DND-41 (cell line): ENCODE measurements around the gene TP53AIP1.

Experiments
- ATAC-seq: fragments of 200-7000 bp; cut with Tn5 transposase; 3 replicates; pipeline ENCODE4 v1.9.1; 2021; ENCODE audit warnings: low read depth; ENCODE audit not compliant: insufficient read depth
- DNase-seq: peaks from one replicate; pipeline ENCODE4 v3.0.0-alpha.2; 2020
- H2AFZ ChIP-seq: 2 replicates; pipeline ENCODE4 v1.6.0; 2012; ENCODE audit warnings: low read depth, low read length
- H3K27ac ChIP-seq: 2 replicates; pipeline ENCODE4 v1.5.1; 2012; ENCODE audit warnings: low read length, inconsistent platforms
- H3K27me3 ChIP-seq: fragments of 200-600 bp; sonication (generic); 2 replicates; pipeline ENCODE4 v1.6.0; 2012; ENCODE audit warnings: low read length, mild to moderate bottlenecking, inconsistent platforms; ENCODE audit not compliant: insufficient read depth, poor library complexity
- H3K36me3 ChIP-seq: 2 replicates; pipeline ENCODE4 v1.5.1; 2012; ENCODE audit warnings: low read length, inconsistent platforms; ENCODE audit not compliant: insufficient read depth
- H3K4me1 ChIP-seq: 2 replicates; pipeline ENCODE4 v1.5.1; 2012; ENCODE audit warnings: mild to moderate bottlenecking, low read length; ENCODE audit not compliant: insufficient read depth
- H3K4me2 ChIP-seq: 2 replicates; pipeline ENCODE4 v1.6.0; 2012; ENCODE audit warnings: mild to moderate bottlenecking, moderate library complexity, low read length, inconsistent platforms; ENCODE audit not compliant: insufficient read depth
- H3K4me3 ChIP-seq, 2 experiments: fragments of 200-600 bp in 1 of 2; shearing (Covaris generic) in 1 of 2; 2 replicates each; pipeline ENCODE4 v1.5.1; 2012 to 2016; ENCODE audit warnings: inconsistent platforms in 2 of 2, low read length in 2 of 2, mild to moderate bottlenecking in 2 of 2, low read depth in 1 of 2, moderate library complexity in 1 of 2
- H3K79me2 ChIP-seq: 2 replicates; pipeline ENCODE4 v1.6.0; 2012; ENCODE audit warnings: low read length, inconsistent platforms; ENCODE audit not compliant: insufficient read depth
- H3K9ac ChIP-seq: 2 replicates; pipeline ENCODE4 v1.6.0; 2012; ENCODE audit warnings: low read depth, mild to moderate bottlenecking, inconsistent platforms, low read length, moderate library complexity
- H3K9me3 ChIP-seq: 2 replicates; pipeline ENCODE4 v1.5.1; 2012; ENCODE audit warnings: low read length, moderate library complexity, mild to moderate bottlenecking, inconsistent platforms; ENCODE audit not compliant: insufficient read depth, severe bottlenecking
- H4K20me1 ChIP-seq: 2 replicates; pipeline ENCODE4 v1.6.0; 2012; ENCODE audit warnings: low read length; ENCODE audit not compliant: insufficient read depth
- EZH2 ChIP-seq: IDR thresholded peaks from 3 replicates; pipeline ENCODE4 v1.6.1; 2012; ENCODE audit warnings: borderline replicate concordance, low read depth, mild to moderate bottlenecking, moderate library complexity, low read length, inconsistent platforms; ENCODE audit not compliant: severe bottlenecking
- TF ChIP-seq, protein P1 (sequence below): IDR thresholded peaks from 2 replicates; pipeline ENCODE4 v1.5.1; 2012; ENCODE audit warnings: borderline replicate concordance, low read length, moderate library complexity, mild to moderate bottlenecking; ENCODE audit not compliant: poor library complexity, severe bottlenecking; ENCODE audit errors: extremely low read depth

The TP53AIP1 gene

DNA sequence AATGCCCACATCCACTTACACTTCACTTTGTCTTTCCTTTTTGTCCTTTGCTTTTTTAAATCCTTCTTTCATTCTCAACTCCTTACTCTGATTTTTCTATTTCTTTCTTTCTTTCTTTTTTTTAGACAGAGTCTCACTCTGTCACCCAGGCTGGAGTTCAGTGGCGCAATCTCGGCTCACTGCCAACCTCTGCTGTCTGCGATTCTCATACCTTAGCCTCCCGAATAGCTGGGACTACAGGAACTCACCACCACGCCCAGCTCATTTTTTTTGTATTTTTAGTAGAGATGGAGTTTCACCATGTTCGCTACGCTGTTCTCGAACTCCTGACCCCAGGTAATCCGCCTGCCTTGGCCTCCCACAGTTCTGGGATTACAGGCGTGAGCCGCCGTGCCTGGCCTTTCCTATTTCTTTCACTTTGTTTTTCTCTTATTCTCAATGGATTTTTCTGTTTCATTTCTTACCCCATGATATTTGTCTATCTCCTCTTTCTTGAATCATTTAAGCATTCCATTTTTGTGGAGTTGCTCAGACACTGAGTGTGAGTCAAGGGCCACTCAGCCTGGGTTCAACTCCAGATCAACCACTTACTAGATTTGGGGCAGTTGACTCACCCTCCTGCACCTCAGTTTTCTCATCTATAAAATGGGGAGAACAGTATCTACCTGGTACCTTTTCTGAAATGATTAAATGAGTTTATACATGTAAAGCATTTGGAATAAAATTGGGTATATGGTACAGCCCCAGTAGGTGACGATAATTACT, 43.9 kb downstream of the TP53AIP1 start:
- ATAC-seq (no peak), DNase-seq (no peak)
- Histone ChIP-seq H3K9ac (no peak overlapping the region), H3K4me1 (no peaks in the 10 kb centered on the region), H3K27ac (no peak overlapping the region), H3K36me3 (no peaks in the 10 kb centered on the region), H2AFZ (no peak overlapping the region), H4K20me1 (no peaks in the 10 kb centered on the region), H3K79me2 (no peaks in the 10 kb centered on the region), H3K4me3 (no peak overlapping the region), H3K4me2 (no peak overlapping the region), H3K27me3 (peaks cover 24% of the 10 kb centered on the region), H3K9me3 (no peaks in the 10 kb centered on the region)
- no peak for TF ChIP-seq EZH2
- TF ChIP-seq, protein P1, sequence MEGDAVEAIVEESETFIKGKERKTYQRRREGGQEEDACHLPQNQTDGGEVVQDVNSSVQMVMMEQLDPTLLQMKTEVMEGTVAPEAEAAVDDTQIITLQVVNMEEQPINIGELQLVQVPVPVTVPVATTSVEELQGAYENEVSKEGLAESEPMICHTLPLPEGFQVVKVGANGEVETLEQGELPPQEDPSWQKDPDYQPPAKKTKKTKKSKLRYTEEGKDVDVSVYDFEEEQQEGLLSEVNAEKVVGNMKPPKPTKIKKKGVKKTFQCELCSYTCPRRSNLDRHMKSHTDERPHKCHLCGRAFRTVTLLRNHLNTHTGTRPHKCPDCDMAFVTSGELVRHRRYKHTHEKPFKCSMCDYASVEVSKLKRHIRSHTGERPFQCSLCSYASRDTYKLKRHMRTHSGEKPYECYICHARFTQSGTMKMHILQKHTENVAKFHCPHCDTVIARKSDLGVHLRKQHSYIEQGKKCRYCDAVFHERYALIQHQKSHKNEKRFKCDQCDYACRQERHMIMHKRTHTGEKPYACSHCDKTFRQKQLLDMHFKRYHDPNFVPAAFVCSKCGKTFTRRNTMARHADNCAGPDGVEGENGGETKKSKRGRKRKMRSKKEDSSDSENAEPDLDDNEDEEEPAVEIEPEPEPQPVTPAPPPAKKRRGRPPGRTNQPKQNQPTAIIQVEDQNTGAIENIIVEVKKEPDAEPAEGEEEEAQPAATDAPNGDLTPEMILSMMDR, result no peak

DNA sequence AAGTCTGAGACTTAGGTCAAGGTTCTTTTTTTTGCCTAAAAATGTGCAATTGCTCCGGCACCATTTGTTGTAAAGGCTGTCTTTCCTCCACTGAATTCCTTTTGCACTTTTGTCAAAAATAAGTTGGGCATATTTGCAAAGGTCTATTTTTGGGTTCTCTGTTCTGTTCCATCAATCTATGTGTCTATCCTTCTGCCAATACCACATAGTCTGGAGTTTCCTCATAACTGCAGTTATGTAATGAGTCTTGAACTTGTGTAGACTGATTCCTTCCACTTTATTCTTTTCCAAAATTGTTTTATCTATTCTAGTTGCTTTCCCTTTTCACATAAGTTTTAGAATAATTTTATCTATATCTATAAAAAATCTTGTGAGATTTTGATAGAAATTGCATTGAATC, 44.8 kb downstream of the TP53AIP1 start:
- H3K27me3 ChIP-seq, result peaks cover 15% of the 10 kb centered on the region
- TF ChIP-seq, protein P1, result no peak
- no peak for TF ChIP-seq EZH2
- no peak overlapping the region for H2AFZ ChIP-seq
- no peak overlapping the region for H3K4me2 ChIP-seq
- no peaks in the 10 kb centered on the region for H3K36me3 ChIP-seq
- no peak for DNase-seq
- no peak overlapping the region for H3K27ac ChIP-seq
- H3K4me1 ChIP-seq, result no peaks in the 10 kb centered on the region
- H3K4me3 ChIP-seq, result no peak overlapping the region
- H3K79me2 ChIP-seq, result no peaks in the 10 kb centered on the region
- H4K20me1 ChIP-seq, result no peaks in the 10 kb centered on the region
- no peaks in the 10 kb centered on the region for H3K9me3 ChIP-seq
- no peak overlapping the region for H3K9ac ChIP-seq
- no peak for ATAC-seq

DNA sequence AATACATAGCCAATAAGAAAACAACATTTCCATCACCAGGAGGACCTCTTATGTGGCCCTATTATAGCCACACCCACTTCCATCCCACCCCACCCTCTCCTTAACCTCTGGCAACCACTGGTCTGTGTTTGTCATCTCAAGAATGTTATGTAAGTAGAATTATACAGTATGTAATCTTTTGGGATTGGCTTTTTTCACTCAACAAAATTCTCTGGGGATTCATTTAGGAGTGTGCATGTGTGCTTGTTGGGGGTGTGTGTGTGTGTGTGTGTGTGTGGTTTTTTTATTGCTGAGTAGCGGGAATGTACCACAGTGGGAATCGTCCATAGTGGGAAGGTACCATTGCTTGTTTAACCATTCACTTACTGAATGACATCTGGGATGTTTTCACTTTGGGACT, 46.3 kb downstream of the TP53AIP1 start:
- Histone ChIP-seq H3K27ac (no peak overlapping the region), H3K4me2 (no peak overlapping the region), H3K27me3 (peaks cover 3% of the 10 kb centered on the region), H2AFZ (no peak overlapping the region), H3K79me2 (no peaks in the 10 kb centered on the region), H3K36me3 (no peaks in the 10 kb centered on the region), H3K4me3 (no peak overlapping the region), H3K9ac (no peak overlapping the region), H4K20me1 (no peaks in the 10 kb centered on the region), H3K9me3 (no peaks in the 10 kb centered on the region), H3K4me1 (no peaks in the 10 kb centered on the region)
- DNase-seq, result no peak
- no peak for TF ChIP-seq EZH2
- TF ChIP-seq, protein P1, result no peak
- no peak for ATAC-seq

DNA sequence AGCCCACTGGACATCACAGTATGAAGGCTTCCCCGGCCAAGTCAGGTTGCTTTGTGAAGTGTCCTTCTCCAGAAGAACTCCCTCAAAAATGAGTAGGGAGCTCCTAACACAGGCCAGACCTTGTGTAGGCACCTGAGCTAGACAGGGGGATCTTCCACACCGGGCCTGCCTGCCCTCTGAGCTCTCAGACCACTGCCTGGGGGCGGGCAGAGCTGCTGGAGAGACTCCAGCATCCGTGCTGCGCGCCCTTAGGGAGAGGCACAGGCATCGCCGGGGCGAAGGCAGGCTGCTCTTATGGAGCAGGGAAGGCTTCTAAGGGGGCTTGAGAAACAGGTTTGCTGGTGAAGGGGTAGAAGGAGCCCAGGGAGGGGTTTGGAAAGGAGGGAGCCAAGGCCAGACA, 47.1 kb downstream of the TP53AIP1 start:
- TF ChIP-seq, protein P1, result no peak
- TF ChIP-seq EZH2, result no peak
- ATAC-seq (no peak), DNase-seq (no peak)
- Histone ChIP-seq H3K4me1 (no peaks in the 10 kb centered on the region), H3K9ac (no peak overlapping the region), H4K20me1 (no peaks in the 10 kb centered on the region), H3K9me3 (no peaks in the 10 kb centered on the region), H3K4me3 (no peak overlapping the region), H3K79me2 (no peaks in the 10 kb centered on the region), H3K36me3 (no peaks in the 10 kb centered on the region), H3K27me3 (no peaks in the 10 kb centered on the region), H2AFZ (no peak overlapping the region), H3K4me2 (no peak overlapping the region), H3K27ac (no peak overlapping the region)
